ENCODE measurements around the gene FGD2. TPM values are rescaled to one million over a fixed set of nuclear protein-coding genes. Genes with fewer than 3 reads are reported as not detected.
A peak's percentile ranks its signal among the peaks of the same experiment; 100 is the strongest.

FGD2 gene
- total RNA-seq, 1 experiment from 2014 or later: 0.19 TPM

DNA sequence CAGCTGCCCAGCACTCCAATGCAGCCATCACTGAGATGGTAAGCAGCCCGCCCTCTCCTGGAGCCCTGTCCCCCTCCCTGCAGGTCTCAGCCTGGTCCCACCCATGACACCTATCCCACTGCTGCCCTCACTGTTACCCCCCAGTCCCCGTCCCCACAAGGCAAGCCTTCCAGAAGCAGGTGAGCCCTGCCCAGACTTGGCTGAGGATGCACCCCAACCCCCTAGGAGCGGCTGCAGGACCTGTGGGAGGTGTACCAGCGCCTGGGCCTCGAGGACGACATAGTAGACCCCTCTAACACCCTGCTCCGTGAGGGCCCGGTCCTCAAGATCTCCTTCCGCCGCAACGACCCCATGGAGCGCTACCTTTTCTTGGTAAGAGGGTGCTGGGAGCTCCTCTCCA is 9.2 kb downstream of the FGD2 start:
- Mint-ChIP-seq H3K4me3 (ENCODE audit: low read depth, unreplicated experiment) (no peak overlapping the region), H3K27me3 (ENCODE audit: unreplicated experiment) (no peaks in the 10 kb centered on the region), H3K27ac (ENCODE audit: unreplicated experiment) (no peak overlapping the region), H3K36me3 (ENCODE audit: insufficient read depth, unreplicated experiment) (peaks cover 10% of the 10 kb centered on the region), H3K9me3 (ENCODE audit: low read depth, unreplicated experiment) (no peaks in the 10 kb centered on the region), H3K4me1 (ENCODE audit: low read depth, unreplicated experiment) (peaks cover 22% of the 10 kb centered on the region)
- CTCF ChIA-PET: interaction anchor here (1.9 kb wide), 1 partner anchor 101 kb away, joined by 7 read pairs; no protein-coding TSS in a partner anchor
- BruUV-seq (replicated peaks): no TSS peak
- DNase-seq: no peak
- TF ChIP-seq, protein P1, sequence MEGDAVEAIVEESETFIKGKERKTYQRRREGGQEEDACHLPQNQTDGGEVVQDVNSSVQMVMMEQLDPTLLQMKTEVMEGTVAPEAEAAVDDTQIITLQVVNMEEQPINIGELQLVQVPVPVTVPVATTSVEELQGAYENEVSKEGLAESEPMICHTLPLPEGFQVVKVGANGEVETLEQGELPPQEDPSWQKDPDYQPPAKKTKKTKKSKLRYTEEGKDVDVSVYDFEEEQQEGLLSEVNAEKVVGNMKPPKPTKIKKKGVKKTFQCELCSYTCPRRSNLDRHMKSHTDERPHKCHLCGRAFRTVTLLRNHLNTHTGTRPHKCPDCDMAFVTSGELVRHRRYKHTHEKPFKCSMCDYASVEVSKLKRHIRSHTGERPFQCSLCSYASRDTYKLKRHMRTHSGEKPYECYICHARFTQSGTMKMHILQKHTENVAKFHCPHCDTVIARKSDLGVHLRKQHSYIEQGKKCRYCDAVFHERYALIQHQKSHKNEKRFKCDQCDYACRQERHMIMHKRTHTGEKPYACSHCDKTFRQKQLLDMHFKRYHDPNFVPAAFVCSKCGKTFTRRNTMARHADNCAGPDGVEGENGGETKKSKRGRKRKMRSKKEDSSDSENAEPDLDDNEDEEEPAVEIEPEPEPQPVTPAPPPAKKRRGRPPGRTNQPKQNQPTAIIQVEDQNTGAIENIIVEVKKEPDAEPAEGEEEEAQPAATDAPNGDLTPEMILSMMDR (IDR thresholded peaks at IDR 0.05; ENCODE audit: unreplicated experiment): no peak
- intact Hi-C loops (cut with micrococcal nuclease; ENCODE audit: unreplicated experiment): no loop called here

DNA sequence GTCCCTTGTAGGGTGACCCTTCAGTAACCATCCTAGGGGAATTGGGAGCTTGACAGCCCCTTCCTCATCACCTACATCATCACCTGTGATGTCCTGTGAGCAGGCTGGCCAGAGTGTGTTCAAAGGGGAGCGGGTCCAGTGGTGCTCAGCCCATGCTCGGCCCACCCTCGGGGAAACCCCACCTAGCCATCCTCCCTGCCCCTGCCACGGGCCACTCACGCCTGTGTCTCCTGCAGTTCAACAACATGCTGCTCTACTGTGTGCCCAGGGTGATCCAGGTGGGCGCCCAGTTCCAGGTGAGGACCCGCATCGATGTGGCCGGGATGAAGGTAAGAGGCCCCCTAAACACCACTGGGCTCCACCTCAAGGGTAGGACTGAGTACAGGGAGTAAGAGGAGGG is 10.1 kb downstream of the FGD2 start:
- Mint-ChIP-seq H3K27ac (ENCODE audit: unreplicated experiment) (no peak overlapping the region), H3K4me3 (ENCODE audit: low read depth, unreplicated experiment) (no peak overlapping the region), H3K9me3 (ENCODE audit: low read depth, unreplicated experiment) (no peaks in the 10 kb centered on the region), H3K4me1 (ENCODE audit: low read depth, unreplicated experiment) (peaks cover 29% of the 10 kb centered on the region), H3K27me3 (ENCODE audit: unreplicated experiment) (no peaks in the 10 kb centered on the region), H3K36me3 (ENCODE audit: insufficient read depth, unreplicated experiment) (peaks cover 10% of the 10 kb centered on the region)
- TF ChIP-seq, protein P1 (IDR thresholded peaks at IDR 0.05; ENCODE audit: unreplicated experiment): no peak
- DNase-seq: no peak
- intact Hi-C loops (cut with micrococcal nuclease; ENCODE audit: unreplicated experiment): no loop called here
- CTCF ChIA-PET: interaction anchor here (0.6 to 1.9 kb wide), 2 partner anchors 102 to 191 kb away, joined by 3 to 7 read pairs; no protein-coding TSS in a partner anchor
- no TSS peak for BruUV-seq (replicated peaks)

DNA sequence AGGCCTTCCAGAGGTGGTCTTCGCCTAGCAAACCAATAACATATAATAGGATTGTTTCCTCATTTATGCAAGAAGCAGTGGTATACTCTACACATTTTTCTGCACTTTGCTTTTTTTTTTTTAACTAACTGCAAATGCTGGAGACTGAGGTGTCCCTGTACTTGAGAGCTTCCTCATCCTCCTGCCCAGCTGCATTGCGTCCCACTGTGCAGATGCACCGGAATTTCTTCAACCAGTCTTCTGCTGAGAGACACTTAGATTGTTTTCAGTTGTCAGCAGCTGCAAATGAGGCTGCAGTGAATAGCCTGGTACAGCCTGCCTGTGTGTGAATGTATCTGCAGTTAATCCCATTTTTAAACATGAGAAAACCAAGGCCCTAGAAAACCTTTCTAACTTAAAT is 11.5 kb downstream of the FGD2 start:
- Mint-ChIP-seq H3K27ac (ENCODE audit: unreplicated experiment) (no peak overlapping the region), H3K4me1 (ENCODE audit: low read depth, unreplicated experiment) (peaks cover 43% of the 10 kb centered on the region), H3K4me3 (ENCODE audit: low read depth, unreplicated experiment) (no peak overlapping the region), H3K36me3 (ENCODE audit: insufficient read depth, unreplicated experiment) (peaks cover 10% of the 10 kb centered on the region), H3K9me3 (ENCODE audit: low read depth, unreplicated experiment) (no peaks in the 10 kb centered on the region), H3K27me3 (ENCODE audit: unreplicated experiment) (no peaks in the 10 kb centered on the region)
- no TSS peak for BruUV-seq (replicated peaks)
- TF ChIP-seq, protein P1 (IDR thresholded peaks at IDR 0.05; ENCODE audit: unreplicated experiment): no peak
- intact Hi-C loops (cut with micrococcal nuclease; ENCODE audit: unreplicated experiment): no loop called here
- DNase-seq: no peak
- CTCF ChIA-PET: interaction anchor here (0.7 to 3.8 kb wide), 4 partner anchors 11 to 131 kb away, joined by 3 to 37 read pairs (median 14); partner anchors contain the start of genes C6orf89, FGD2 and MTCH1

DNA sequence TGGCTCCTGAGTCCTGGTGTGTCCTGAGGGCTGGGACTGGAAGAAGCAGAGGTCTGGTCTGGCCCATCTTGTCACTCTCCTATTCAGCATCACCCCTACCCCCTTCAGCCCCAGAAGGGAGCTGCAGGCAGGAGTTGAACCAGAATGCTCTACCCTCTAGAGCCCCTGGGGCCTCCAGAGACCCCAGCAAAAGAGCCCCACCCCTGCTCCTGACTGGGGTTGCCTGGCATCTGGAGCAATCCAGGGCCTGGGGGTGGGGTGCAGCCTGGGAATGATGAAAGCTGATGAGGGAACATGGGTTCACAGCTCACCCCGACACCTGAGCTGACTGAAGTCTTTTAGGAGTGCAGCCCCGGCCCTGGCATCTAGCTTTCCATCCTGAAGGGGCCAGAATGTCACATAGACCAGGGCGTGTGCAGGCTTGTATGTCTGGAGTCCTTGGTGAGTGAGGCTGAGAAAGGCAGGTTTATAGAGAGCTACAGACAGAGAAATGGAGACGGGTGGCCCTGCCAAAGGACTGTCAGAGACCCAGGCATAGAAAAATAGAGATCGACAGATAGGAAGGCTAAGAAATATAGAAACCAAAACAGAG is 12.2 kb downstream of the FGD2 start:
- peaks cover 10% of the 10 kb centered on the region for H3K36me3 Mint-ChIP-seq (ENCODE audit: insufficient read depth, unreplicated experiment)
- H3K9me3 Mint-ChIP-seq (ENCODE audit: low read depth, unreplicated experiment): no peaks in the 10 kb centered on the region
- H3K4me3 Mint-ChIP-seq (ENCODE audit: low read depth, unreplicated experiment): no peak overlapping the region
- no peaks in the 10 kb centered on the region for H3K27me3 Mint-ChIP-seq (ENCODE audit: unreplicated experiment)
- no peak for DNase-seq
- intact Hi-C loops (cut with micrococcal nuclease; ENCODE audit: unreplicated experiment): loop anchor here (1.0 kb wide), 5 partner anchors 103 to 251 kb away; partner anchors contain the start of gene C6orf89
- TF ChIP-seq, protein P1 (IDR thresholded peaks at IDR 0.05; ENCODE audit: unreplicated experiment): no peak
- peaks cover 50% of the 10 kb centered on the region for H3K4me1 Mint-ChIP-seq (ENCODE audit: low read depth, unreplicated experiment)
- no TSS peak for BruUV-seq (replicated peaks)
- CTCF ChIA-PET: interaction anchor here (0.6 to 10.9 kb wide), 36 partner anchors 11 to 438 kb away, joined by 3 to 185 read pairs (median 4); partner anchors contain the start of genes C6orf89, FGD2, MTCH1 and PPIL1
- peak overlapping the region; percentile 12 for H3K27ac Mint-ChIP-seq (ENCODE audit: unreplicated experiment)
